Neural cell (in vitro differentiated cells): ENCODE measurements around the gene ABHD12. TPM values are rescaled to one million over a fixed set of nuclear protein-coding genes. Genes with fewer than 3 reads are reported as not detected.

ENCODE experiments used
- H2AFZ ChIP-seq: fragments of 200-600, 300-800 bp; sonication (generic), shearing (Covaris generic); 2 replicates; pipeline ENCODE4 v1.6.0; 2014; ENCODE audit warnings: low read depth, mild to moderate bottlenecking, antibody characterized with exemption, low read length, moderate library complexity
- H3F3A ChIP-seq: fragments of 200-600 bp; shearing (Covaris generic); 2 replicates; pipeline ENCODE4 v1.6.1; 2016; ENCODE audit warnings: mild to moderate bottlenecking, moderate library complexity, mixed read lengths, antibody characterized with exemption, low read length; ENCODE audit not compliant: insufficient read depth, poor library complexity, severe bottlenecking
- H3K27ac ChIP-seq: fragments of 200-600, 300-800 bp; sonication (generic), shearing (Covaris generic); 2 replicates; pipeline ENCODE4 v1.5.1; 2014; ENCODE audit warnings: mild to moderate bottlenecking, low read length, moderate library complexity
- H3K27me3 ChIP-seq: fragments of 300-800, 200-600 bp; sonication (generic), shearing (Covaris generic); 2 replicates; pipeline ENCODE4 v1.6.0; 2014; ENCODE audit warnings: mild to moderate bottlenecking, low read depth, low read length, moderate library complexity; ENCODE audit not compliant: insufficient read depth
- H3K36me3 ChIP-seq: fragments of 300-800, 200-600 bp; sonication (generic), shearing (Covaris generic); 2 replicates; pipeline ENCODE4 v1.5.1; 2014; ENCODE audit warnings: mild to moderate bottlenecking, antibody characterized with exemption, low read length, moderate library complexity; ENCODE audit not compliant: insufficient read depth
- H3K4me2 ChIP-seq: fragments of 300-800, 200-600 bp; sonication (generic), shearing (Covaris generic); 2 replicates; pipeline ENCODE4 v1.6.0; 2014; ENCODE audit warnings: mild to moderate bottlenecking, low read length
- H3K4me3 ChIP-seq: fragments of 300-800, 200-600 bp; sonication (generic), shearing (Covaris generic); 2 replicates; pipeline ENCODE4 v1.5.1; 2014; ENCODE audit warnings: mild to moderate bottlenecking, low read length, moderate library complexity
- H3K79me2 ChIP-seq: fragments of 200-600 bp; shearing (Covaris generic); replicated peaks from 2 replicates; pipeline ENCODE4 v1.6.0; 2014; ENCODE audit warnings: mild to moderate bottlenecking, low read length, moderate library complexity; ENCODE audit not compliant: insufficient read depth
- H3K9ac ChIP-seq: fragments of 300-800, 200-600 bp; sonication (generic), shearing (Covaris generic); 2 replicates; pipeline ENCODE4 v1.6.1; 2016; ENCODE audit warnings: mild to moderate bottlenecking, low read length, mixed read lengths
- H3K9me2 ChIP-seq: fragments of 200-600 bp; shearing (Covaris generic); 2 replicates; pipeline ENCODE4 v1.6.1; 2016; ENCODE audit warnings: mild to moderate bottlenecking, low read length, mixed read lengths; ENCODE audit not compliant: insufficient read depth
- H3K9me3 ChIP-seq: fragments of 200-600, 300-800 bp; sonication (generic), shearing (Covaris generic); 2 replicates; pipeline ENCODE4 v1.6.1; 2016; ENCODE audit warnings: mild to moderate bottlenecking, mixed run types, low read length, moderate library complexity, mixed read lengths
- H4K20me1 ChIP-seq: fragments of 200-600 bp; shearing (Covaris generic); 2 replicates; pipeline ENCODE4 v1.6.1; 2016; ENCODE audit warnings: mild to moderate bottlenecking, mixed run types; ENCODE audit not compliant: insufficient read depth
- EP300 ChIP-seq: fragments of 450-650 bp; conservative IDR thresholded peaks from 2 replicates; pipeline ENCODE4 v1.6.1; 2014; ENCODE audit warnings: antibody characterized with exemption, mild to moderate bottlenecking, moderate library complexity; ENCODE audit not compliant: poor library complexity, severe bottlenecking
- EZH2 ChIP-seq: fragments of 200-600, 300-800 bp; shearing (Covaris generic), sonication (generic); IDR thresholded peaks from 2 replicates; pipeline ENCODE4 v1.6.1; 2014; ENCODE audit warnings: antibody characterized with exemption, low read length, borderline replicate concordance, mild to moderate bottlenecking; ENCODE audit not compliant: insufficient read depth, poor library complexity, severe bottlenecking
- MXI1 ChIP-seq: fragments of 450-650 bp; conservative IDR thresholded peaks from 2 replicates; pipeline ENCODE4 v1.6.1; 2014; ENCODE audit warnings: antibody characterized with exemption, mild to moderate bottlenecking; ENCODE audit not compliant: poor library complexity, severe bottlenecking
- POLR2AphosphoS5 ChIP-seq: IDR thresholded peaks from 2 replicates; pipeline ENCODE4 v1.6.1; 2012
- RAD21 ChIP-seq: fragments of 450-650 bp; conservative IDR thresholded peaks from 2 replicates; pipeline ENCODE4 v1.6.1; 2014; ENCODE audit warnings: antibody characterized with exemption, mild to moderate bottlenecking, moderate library complexity
- SMC3 ChIP-seq: fragments of 450-650 bp; conservative IDR thresholded peaks from 2 replicates; pipeline ENCODE4 v1.6.1; 2014; ENCODE audit warnings: antibody characterized with exemption, mild to moderate bottlenecking, moderate library complexity; ENCODE audit not compliant: poor library complexity
- TAF1 ChIP-seq: IDR thresholded peaks from 2 replicates; pipeline ENCODE4 v1.6.1; 2012; ENCODE audit warnings: low read depth
- polyA plus RNA-seq: library from polyadenylated mRNA; depleted of rRNA; stranded (reverse); fragments of >200 nt; gene quantifications from 2 replicates; pipeline ENCODE4 v1.2.3, GENCODE V29; 2014
- TF ChIP-seq, protein P1 (sequence below): fragments of 450-650 bp; IDR thresholded peaks from 2 replicates; pipeline ENCODE4 v1.5.1; 2014; ENCODE audit warnings: antibody characterized with exemption, mild to moderate bottlenecking, moderate library complexity; ENCODE audit not compliant: poor library complexity, severe bottlenecking
- TF ChIP-seq, protein P2 (sequence below): IDR thresholded peaks from 2 replicates; pipeline ENCODE4 v1.6.1; 2012; ENCODE audit warnings: borderline replicate concordance

Gene ABHD12
- polyA plus RNA-seq, 1 donor from 2014 or later: 32.3 TPM

DNA sequence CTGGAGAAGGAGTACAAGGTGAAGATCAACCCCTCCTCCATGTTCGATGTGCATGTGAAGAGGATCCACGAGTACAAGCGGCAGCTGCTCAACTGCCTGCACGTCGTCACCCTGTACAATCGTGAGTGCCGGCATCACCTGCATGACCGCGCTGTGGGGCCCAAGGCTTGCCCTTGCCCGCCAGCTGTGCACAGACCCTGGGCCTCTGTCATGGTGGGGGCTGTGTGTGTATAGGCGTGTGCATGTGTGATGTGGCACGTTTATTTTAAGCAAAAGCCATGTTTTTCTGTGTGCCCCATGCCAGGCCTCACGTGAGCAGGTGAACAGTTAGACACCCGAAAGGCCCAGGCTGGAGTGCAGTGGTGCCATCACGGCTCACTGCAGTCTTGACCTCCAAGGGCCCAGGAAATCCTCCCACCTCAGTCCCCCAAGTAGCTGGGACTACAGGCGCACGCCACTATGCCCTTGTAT lies 106.5 kb downstream of the ABHD12 start:
- H3K27ac ChIP-seq: no peak overlapping the region
- TF ChIP-seq POLR2AphosphoS5 (no peak), TAF1 (no peak), MXI1 (no peak), SMC3 (no peak), EZH2 (no peak), EP300 (no peak), RAD21 (no peak)
- TF ChIP-seq, protein P1, sequence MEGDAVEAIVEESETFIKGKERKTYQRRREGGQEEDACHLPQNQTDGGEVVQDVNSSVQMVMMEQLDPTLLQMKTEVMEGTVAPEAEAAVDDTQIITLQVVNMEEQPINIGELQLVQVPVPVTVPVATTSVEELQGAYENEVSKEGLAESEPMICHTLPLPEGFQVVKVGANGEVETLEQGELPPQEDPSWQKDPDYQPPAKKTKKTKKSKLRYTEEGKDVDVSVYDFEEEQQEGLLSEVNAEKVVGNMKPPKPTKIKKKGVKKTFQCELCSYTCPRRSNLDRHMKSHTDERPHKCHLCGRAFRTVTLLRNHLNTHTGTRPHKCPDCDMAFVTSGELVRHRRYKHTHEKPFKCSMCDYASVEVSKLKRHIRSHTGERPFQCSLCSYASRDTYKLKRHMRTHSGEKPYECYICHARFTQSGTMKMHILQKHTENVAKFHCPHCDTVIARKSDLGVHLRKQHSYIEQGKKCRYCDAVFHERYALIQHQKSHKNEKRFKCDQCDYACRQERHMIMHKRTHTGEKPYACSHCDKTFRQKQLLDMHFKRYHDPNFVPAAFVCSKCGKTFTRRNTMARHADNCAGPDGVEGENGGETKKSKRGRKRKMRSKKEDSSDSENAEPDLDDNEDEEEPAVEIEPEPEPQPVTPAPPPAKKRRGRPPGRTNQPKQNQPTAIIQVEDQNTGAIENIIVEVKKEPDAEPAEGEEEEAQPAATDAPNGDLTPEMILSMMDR: no peak
- TF ChIP-seq, protein P2, sequence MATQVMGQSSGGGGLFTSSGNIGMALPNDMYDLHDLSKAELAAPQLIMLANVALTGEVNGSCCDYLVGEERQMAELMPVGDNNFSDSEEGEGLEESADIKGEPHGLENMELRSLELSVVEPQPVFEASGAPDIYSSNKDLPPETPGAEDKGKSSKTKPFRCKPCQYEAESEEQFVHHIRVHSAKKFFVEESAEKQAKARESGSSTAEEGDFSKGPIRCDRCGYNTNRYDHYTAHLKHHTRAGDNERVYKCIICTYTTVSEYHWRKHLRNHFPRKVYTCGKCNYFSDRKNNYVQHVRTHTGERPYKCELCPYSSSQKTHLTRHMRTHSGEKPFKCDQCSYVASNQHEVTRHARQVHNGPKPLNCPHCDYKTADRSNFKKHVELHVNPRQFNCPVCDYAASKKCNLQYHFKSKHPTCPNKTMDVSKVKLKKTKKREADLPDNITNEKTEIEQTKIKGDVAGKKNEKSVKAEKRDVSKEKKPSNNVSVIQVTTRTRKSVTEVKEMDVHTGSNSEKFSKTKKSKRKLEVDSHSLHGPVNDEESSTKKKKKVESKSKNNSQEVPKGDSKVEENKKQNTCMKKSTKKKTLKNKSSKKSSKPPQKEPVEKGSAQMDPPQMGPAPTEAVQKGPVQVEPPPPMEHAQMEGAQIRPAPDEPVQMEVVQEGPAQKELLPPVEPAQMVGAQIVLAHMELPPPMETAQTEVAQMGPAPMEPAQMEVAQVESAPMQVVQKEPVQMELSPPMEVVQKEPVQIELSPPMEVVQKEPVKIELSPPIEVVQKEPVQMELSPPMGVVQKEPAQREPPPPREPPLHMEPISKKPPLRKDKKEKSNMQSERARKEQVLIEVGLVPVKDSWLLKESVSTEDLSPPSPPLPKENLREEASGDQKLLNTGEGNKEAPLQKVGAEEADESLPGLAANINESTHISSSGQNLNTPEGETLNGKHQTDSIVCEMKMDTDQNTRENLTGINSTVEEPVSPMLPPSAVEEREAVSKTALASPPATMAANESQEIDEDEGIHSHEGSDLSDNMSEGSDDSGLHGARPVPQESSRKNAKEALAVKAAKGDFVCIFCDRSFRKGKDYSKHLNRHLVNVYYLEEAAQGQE: no peak
- H3K36me3 ChIP-seq: peaks cover 7% of the 10 kb centered on the region

DNA sequence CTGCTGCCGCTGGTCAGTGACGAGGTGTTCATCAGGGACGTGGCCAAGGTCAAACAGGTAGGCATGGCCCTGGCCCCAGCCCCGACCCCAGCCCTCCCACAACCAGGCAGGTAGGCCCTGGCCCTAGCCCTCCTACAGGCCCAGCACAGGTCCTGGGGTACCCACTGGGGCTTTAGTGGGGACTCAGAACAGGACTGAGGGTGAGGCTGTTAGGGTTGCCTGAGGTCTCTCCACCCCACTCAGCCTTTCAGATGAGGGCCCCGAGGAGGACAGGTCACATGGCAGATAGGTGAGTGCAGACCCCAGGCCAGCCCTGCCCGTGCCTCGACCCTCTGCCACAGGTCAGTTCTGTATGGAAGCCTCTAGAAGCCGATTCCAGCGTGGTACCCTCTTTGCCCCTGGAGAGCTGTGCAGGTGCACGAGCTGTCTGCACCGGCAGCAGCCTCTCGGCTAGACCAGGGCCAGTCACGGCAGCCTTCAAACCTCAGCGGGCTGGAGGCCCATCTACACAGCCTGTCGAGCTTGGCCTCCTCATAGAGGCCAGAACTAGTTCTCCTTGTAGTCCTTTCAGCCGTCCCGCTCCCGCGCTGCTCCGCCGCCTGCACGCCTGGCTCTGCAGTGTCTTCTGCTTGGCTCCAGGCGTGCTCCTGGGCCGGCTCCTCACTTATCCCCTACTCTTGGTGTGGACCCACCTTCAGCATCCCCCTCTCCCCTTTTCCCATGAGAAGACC lies 107.2 kb downstream of the ABHD12 start:
- Histone ChIP-seq H3F3A (no peaks in the 10 kb centered on the region), H3K9ac (no peak overlapping the region), H3K4me2 (no peak overlapping the region), H3K27me3 (no peaks in the 10 kb centered on the region), H3K36me3 (peaks cover 7% of the 10 kb centered on the region), H3K27ac (no peak overlapping the region), H3K9me3 (no peaks in the 10 kb centered on the region), H2AFZ (no peak overlapping the region), H3K79me2 (no peaks in the 10 kb centered on the region), H3K9me2 (no peaks in the 10 kb centered on the region), H4K20me1 (no peaks in the 10 kb centered on the region), H3K4me3 (no peak overlapping the region)
- TF ChIP-seq, protein P1: no peak
- TF ChIP-seq RAD21 (no peak), POLR2AphosphoS5 (no peak), MXI1 (no peak), TAF1 (no peak), SMC3 (no peak), EZH2 (no peak), EP300 (no peak)
- TF ChIP-seq, protein P2: no peak

More for the DNA sequence above, 106.5 kb downstream of the ABHD12 start:
- Histone ChIP-seq H3K9me2 (no peaks in the 10 kb centered on the region), H3K9ac (no peak overlapping the region), H3K9me3 (no peaks in the 10 kb centered on the region), H3K79me2 (no peaks in the 10 kb centered on the region), H4K20me1 (no peaks in the 10 kb centered on the region), H3F3A (no peaks in the 10 kb centered on the region), H3K4me2 (no peak overlapping the region), H2AFZ (no peak overlapping the region), H3K27me3 (no peaks in the 10 kb centered on the region), H3K4me3 (no peak overlapping the region)
